Mesothelial cell of epicardium (in vitro differentiated cells): ENCODE measurements around the gene PROSER2. TPM values are rescaled to one million over a fixed set of nuclear protein-coding genes. Genes with fewer than 3 reads are reported as not detected.

Experiments used
- DNase-seq, 2 experiments: peaks; one replicate each; pipeline ENCODE4 v3.0.0; 2021; ENCODE audit warnings: low spot score in 2 of 2; ENCODE audit not compliant: unreplicated experiment in 2 of 2
- H3K27ac Mint-ChIP-seq: 2 replicates; pipeline ENCODE4 v1.8.0; 2021; ENCODE audit warnings: mixed read lengths
- H3K27me3 Mint-ChIP-seq: 2 replicates; pipeline ENCODE4 v1.8.0; 2021; ENCODE audit warnings: low read depth, mixed read lengths
- H3K36me3 Mint-ChIP-seq: 2 replicates; pipeline ENCODE4 v1.8.0; 2021; ENCODE audit warnings: mixed read lengths
- H3K4me1 Mint-ChIP-seq: 2 replicates; pipeline ENCODE4 v1.8.0; 2021; ENCODE audit warnings: mixed read lengths
- H3K4me3 Mint-ChIP-seq: 2 replicates; pipeline ENCODE4 v1.8.0; 2021; ENCODE audit warnings: mild to moderate bottlenecking, moderate library complexity, mixed read lengths
- H3K9me3 Mint-ChIP-seq: 2 replicates; pipeline ENCODE4 v1.8.0; 2021; ENCODE audit warnings: mixed read lengths
- CTCF ChIP-seq: fragments of 200-600 bp; sonication (generic); IDR thresholded peaks from one replicate; pipeline ENCODE4 v1.5.0; 2021; ENCODE audit warnings: antibody characterized with exemption; ENCODE audit not compliant: unreplicated experiment
- total RNA-seq: library from RNA; stranded (reverse); gene quantifications from 3 replicates; pipeline ENCODE4 v1.2.1, GENCODE V29; 2021

Gene PROSER2
- total RNA-seq, 1 donor from 2014 or later, result 17.8 TPM

- TF ChIP-seq CTCF, result no peak
- no peaks in the 10 kb centered on the region for H3K9me3 Mint-ChIP-seq
- peaks cover 56% of the 10 kb centered on the region for H3K4me1 Mint-ChIP-seq
- H3K4me3 Mint-ChIP-seq, result no peak overlapping the region
- no peaks in the 10 kb centered on the region for H3K27me3 Mint-ChIP-seq
- DNase-seq, result no peak
- H3K27ac Mint-ChIP-seq, result peak overlapping the region; percentile 70
- H3K36me3 Mint-ChIP-seq, result no peaks in the 10 kb centered on the region
Measured at GRCh38 chr10:11878776-11879175, 55.6 kb downstream of the PROSER2 start.

- peak overlapping the region; percentile 79 for H3K27ac Mint-ChIP-seq
- no peaks in the 10 kb centered on the region for H3K36me3 Mint-ChIP-seq
- TF ChIP-seq CTCF, result no peak
- DNase-seq, result no peak
- H3K9me3 Mint-ChIP-seq, result no peaks in the 10 kb centered on the region
- H3K4me1 Mint-ChIP-seq, result peaks cover 48% of the 10 kb centered on the region
- H3K27me3 Mint-ChIP-seq, result no peaks in the 10 kb centered on the region
- H3K4me3 Mint-ChIP-seq, result no peak overlapping the region
Measured at GRCh38 chr10:11879387-11880094, 56.4 kb downstream of the PROSER2 start.

- no peak for TF ChIP-seq CTCF
- no peak for DNase-seq
- peaks cover 40% of the 10 kb centered on the region for H3K4me1 Mint-ChIP-seq
- no peaks in the 10 kb centered on the region for H3K27me3 Mint-ChIP-seq
- peak overlapping the region; percentile 79 for H3K27ac Mint-ChIP-seq
- H3K4me3 Mint-ChIP-seq, result no peak overlapping the region
- H3K9me3 Mint-ChIP-seq, result no peaks in the 10 kb centered on the region
- H3K36me3 Mint-ChIP-seq, result no peaks in the 10 kb centered on the region
Measured at GRCh38 chr10:11880151-11881029, 57.2 kb downstream of the PROSER2 start.

GRCh38 chr10:11881030-11881476 is 57.9 kb downstream of the PROSER2 start:
- no peak for DNase-seq
- TF ChIP-seq CTCF, result no peak
- H3K4me1 Mint-ChIP-seq, result peaks cover 33% of the 10 kb centered on the region
- H3K9me3 Mint-ChIP-seq, result no peaks in the 10 kb centered on the region
- no peak overlapping the region for H3K4me3 Mint-ChIP-seq
- H3K27ac Mint-ChIP-seq, result peak overlapping the region; percentile 52
- H3K27me3 Mint-ChIP-seq, result no peaks in the 10 kb centered on the region
- no peaks in the 10 kb centered on the region for H3K36me3 Mint-ChIP-seq

- DNase-seq, result no peak
- no peak for TF ChIP-seq CTCF
- Mint-ChIP-seq H3K4me1 (peaks cover 26% of the 10 kb centered on the region), H3K27me3 (no peaks in the 10 kb centered on the region), H3K9me3 (no peaks in the 10 kb centered on the region), H3K27ac (no peak overlapping the region), H3K4me3 (no peak overlapping the region), H3K36me3 (no peaks in the 10 kb centered on the region)
Measured at GRCh38 chr10:11881477-11882417, 58.6 kb downstream of the PROSER2 start.
